Body of pancreas (tissue), 4 donors: Measurements from ENCODE around the gene VCAM1.

Experiments
- CTCF ChIP-seq, 7 experiments: fragments of 450-650 bp in 4 of 7; fragments of 200-600 bp in 3 of 7; sonication (generic) in 3 of 7; IDR thresholded peaks; one replicate each; pipeline ENCODE4 v1.5.1; 2016 to 2019; ENCODE audit warnings: antibody characterized with exemption in 7 of 7
- POLR2A ChIP-seq, 3 donors: fragments of 450-650 bp; IDR thresholded peaks; one replicate each; pipeline ENCODE4 v1.6.1; 2016; ENCODE audit warnings: antibody characterized with exemption in 3 of 3, mild to moderate bottlenecking in 2 of 3

GRCh38 chr1:100736324-100736723, 16.8 kb downstream of the VCAM1 start:
- TF ChIP-seq POLR2A (IDR thresholded peaks at IDR 0.05) (no peak), CTCF (IDR thresholded peaks at IDR 0.05) (no peak)
